Astrocyte (in vitro differentiated cells and primary cell): Measurements from ENCODE around the gene CARD9. TPM values are rescaled to one million over a fixed set of nuclear protein-coding genes. Genes with fewer than 3 reads are reported as not detected.

ENCODE experiments used
- DNase-seq: peaks from one replicate; pipeline ENCODE4 v3.0.0-alpha.2; 2010; ENCODE audit warnings: low read depth
- FAIRE-seq: peaks from 2 replicates; lab custom pipeline; 2011; peaks lifted over from hg19 to GRCh38; lab: Jason Lieb, UNC
- H2AFZ ChIP-seq: 2 replicates; pipeline ENCODE4 v1.6.0; 2012; ENCODE audit warnings: low read depth, low read length, inconsistent platforms
- H3K27ac ChIP-seq: 2 replicates; pipeline ENCODE4 v1.5.1; 2011; ENCODE audit warnings: low read depth, low read length, inconsistent platforms
- H3K27me3 ChIP-seq: 2 replicates; pipeline ENCODE4 v1.6.0; 2011; ENCODE audit warnings: low read length, inconsistent platforms; ENCODE audit not compliant: insufficient read depth
- H3K36me3 ChIP-seq: 2 replicates; pipeline ENCODE4 v1.5.1; 2011; ENCODE audit warnings: low read length, inconsistent platforms; ENCODE audit not compliant: insufficient read depth
- H3K4me1 ChIP-seq: 2 replicates; pipeline ENCODE4 v1.5.1; 2011; ENCODE audit warnings: low read length, inconsistent platforms; ENCODE audit not compliant: insufficient read depth
- H3K4me2 ChIP-seq: 2 replicates; pipeline ENCODE4 v1.6.0; 2012; ENCODE audit warnings: low read length, inconsistent platforms
- H3K4me3 ChIP-seq: 2 replicates; pipeline ENCODE4 v1.5.1; 2011; ENCODE audit warnings: low read depth, mild to moderate bottlenecking, low read length, inconsistent platforms; ENCODE audit not compliant: insufficient read depth
- H3K79me2 ChIP-seq: 2 replicates; pipeline ENCODE4 v1.6.0; 2012; ENCODE audit warnings: mild to moderate bottlenecking, low read length, inconsistent platforms; ENCODE audit not compliant: insufficient read depth
- H3K9ac ChIP-seq: 2 replicates; pipeline ENCODE4 v1.6.0; 2012; ENCODE audit warnings: mild to moderate bottlenecking, low read length, inconsistent platforms
- H3K9me3 ChIP-seq: 2 replicates; pipeline ENCODE4 v1.5.1; 2012; ENCODE audit warnings: low read depth, mild to moderate bottlenecking, low read length, inconsistent platforms; ENCODE audit not compliant: insufficient read depth
- H4K20me1 ChIP-seq: 2 replicates; pipeline ENCODE4 v1.6.0; 2012; ENCODE audit warnings: low read length, inconsistent platforms; ENCODE audit not compliant: insufficient read depth
- H3K27ac Mint-ChIP-seq: one replicate; pipeline ENCODE4 v1.8.0; 2021; ENCODE audit warnings: mild to moderate bottlenecking, mixed read lengths; ENCODE audit not compliant: unreplicated experiment
- H3K27me3 Mint-ChIP-seq: one replicate; pipeline ENCODE4 v1.8.0; 2021; ENCODE audit warnings: low read depth, mixed read lengths; ENCODE audit not compliant: unreplicated experiment
- H3K36me3 Mint-ChIP-seq: one replicate; pipeline ENCODE4 v1.8.0; 2021; ENCODE audit warnings: low read depth, mixed read lengths; ENCODE audit not compliant: unreplicated experiment
- H3K4me1 Mint-ChIP-seq: one replicate; pipeline ENCODE4 v1.8.0; 2021; ENCODE audit warnings: low read depth, mixed read lengths; ENCODE audit not compliant: unreplicated experiment
- H3K4me3 Mint-ChIP-seq: one replicate; pipeline ENCODE4 v1.8.0; 2021; ENCODE audit warnings: mild to moderate bottlenecking, moderate library complexity, mixed read lengths; ENCODE audit not compliant: unreplicated experiment
- H3K9me3 Mint-ChIP-seq: one replicate; pipeline ENCODE4 v1.8.0; 2021; ENCODE audit warnings: mild to moderate bottlenecking, mixed read lengths; ENCODE audit not compliant: unreplicated experiment
- EZH2 ChIP-seq: IDR thresholded peaks from 2 replicates; pipeline ENCODE4 v1.6.1; 2012; ENCODE audit warnings: mild to moderate bottlenecking, low read length, inconsistent platforms; ENCODE audit not compliant: insufficient read depth
- total RNA-seq: library from RNA; stranded (reverse); gene quantifications from 2 replicates; pipeline ENCODE4 v1.2.1, GENCODE V29; 2021
- TF ChIP-seq, protein P1 (sequence below): IDR thresholded peaks from 2 replicates; pipeline ENCODE4 v1.5.1; 2011; ENCODE audit warnings: low read depth, mild to moderate bottlenecking, inconsistent platforms, low read length, moderate library complexity; ENCODE audit not compliant: insufficient read depth

CARD9 gene
- total RNA-seq, 1 donor from 2014 or later = 4.2 TPM

DNA sequence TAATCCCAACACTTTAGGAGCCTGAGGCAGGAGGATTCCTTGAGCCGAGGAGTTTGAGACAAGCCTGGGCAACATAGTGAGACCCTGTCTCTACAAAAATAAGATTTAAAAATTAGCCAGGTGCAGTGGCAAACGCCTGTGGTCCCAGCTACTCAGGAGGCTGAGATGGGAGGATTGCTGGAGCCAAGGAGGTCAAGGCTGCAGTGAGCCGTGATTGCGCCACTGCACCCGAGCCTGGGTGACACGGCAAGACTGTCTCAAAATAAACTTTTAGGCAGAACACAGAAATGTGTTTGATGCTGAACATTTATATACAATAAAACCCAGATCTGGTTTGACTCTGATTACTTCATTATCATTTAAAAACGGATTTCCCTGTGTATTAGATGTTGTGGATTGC, 32.0 kb upstream of the CARD9 start:
- peaks cover 2% of the 10 kb centered on the region for H3K36me3 ChIP-seq
- H2AFZ ChIP-seq = no peak overlapping the region
- Mint-ChIP-seq H3K4me3 (no peak overlapping the region), H3K36me3 (peaks cover 6% of the 10 kb centered on the region), H3K9me3 (peaks cover 2% of the 10 kb centered on the region), H3K4me1 (peaks cover 16% of the 10 kb centered on the region), H3K27me3 (no peaks in the 10 kb centered on the region), H3K27ac (no peak overlapping the region)
- no peak for TF ChIP-seq EZH2
- TF ChIP-seq, protein P1, sequence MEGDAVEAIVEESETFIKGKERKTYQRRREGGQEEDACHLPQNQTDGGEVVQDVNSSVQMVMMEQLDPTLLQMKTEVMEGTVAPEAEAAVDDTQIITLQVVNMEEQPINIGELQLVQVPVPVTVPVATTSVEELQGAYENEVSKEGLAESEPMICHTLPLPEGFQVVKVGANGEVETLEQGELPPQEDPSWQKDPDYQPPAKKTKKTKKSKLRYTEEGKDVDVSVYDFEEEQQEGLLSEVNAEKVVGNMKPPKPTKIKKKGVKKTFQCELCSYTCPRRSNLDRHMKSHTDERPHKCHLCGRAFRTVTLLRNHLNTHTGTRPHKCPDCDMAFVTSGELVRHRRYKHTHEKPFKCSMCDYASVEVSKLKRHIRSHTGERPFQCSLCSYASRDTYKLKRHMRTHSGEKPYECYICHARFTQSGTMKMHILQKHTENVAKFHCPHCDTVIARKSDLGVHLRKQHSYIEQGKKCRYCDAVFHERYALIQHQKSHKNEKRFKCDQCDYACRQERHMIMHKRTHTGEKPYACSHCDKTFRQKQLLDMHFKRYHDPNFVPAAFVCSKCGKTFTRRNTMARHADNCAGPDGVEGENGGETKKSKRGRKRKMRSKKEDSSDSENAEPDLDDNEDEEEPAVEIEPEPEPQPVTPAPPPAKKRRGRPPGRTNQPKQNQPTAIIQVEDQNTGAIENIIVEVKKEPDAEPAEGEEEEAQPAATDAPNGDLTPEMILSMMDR = no peak
- FAIRE-seq (no peak), DNase-seq (no peak)
- H3K4me3 ChIP-seq = no peak overlapping the region
- peaks cover 11% of the 10 kb centered on the region for H3K4me1 ChIP-seq
- H3K9me3 ChIP-seq = no peaks in the 10 kb centered on the region
- H3K27me3 ChIP-seq = no peaks in the 10 kb centered on the region
- H4K20me1 ChIP-seq = peaks cover 29% of the 10 kb centered on the region
- H3K79me2 ChIP-seq = peaks cover 32% of the 10 kb centered on the region
- H3K9ac ChIP-seq = no peak overlapping the region
- no peak overlapping the region for H3K27ac ChIP-seq
- H3K4me2 ChIP-seq = no peak overlapping the region

DNA sequence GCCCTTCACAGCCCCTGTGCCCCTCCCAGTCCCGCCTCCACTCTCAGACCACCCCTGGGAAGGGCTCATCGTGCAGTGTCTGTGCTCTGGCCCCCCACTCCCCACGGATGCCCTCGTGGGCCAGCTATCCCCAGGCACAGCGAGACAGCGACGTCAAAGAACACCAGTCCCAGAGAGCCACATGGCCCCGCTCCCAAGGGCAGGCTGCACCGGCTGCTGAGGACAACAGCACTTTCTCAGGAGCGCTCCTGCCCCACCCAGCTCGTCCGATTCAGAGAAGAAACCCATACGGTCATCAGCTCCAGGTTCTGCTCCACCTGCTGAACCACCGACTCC, 31.3 kb upstream of the CARD9 start:
- Histone ChIP-seq H2AFZ (no peak overlapping the region), H3K9me3 (no peaks in the 10 kb centered on the region), H3K4me1 (peaks cover 13% of the 10 kb centered on the region), H3K9ac (no peak overlapping the region), H4K20me1 (peaks cover 29% of the 10 kb centered on the region), H3K36me3 (peaks cover 2% of the 10 kb centered on the region), H3K27me3 (no peaks in the 10 kb centered on the region), H3K27ac (no peak overlapping the region), H3K4me2 (no peak overlapping the region), H3K79me2 (peaks cover 29% of the 10 kb centered on the region), H3K4me3 (no peak overlapping the region)
- no peaks in the 10 kb centered on the region for H3K27me3 Mint-ChIP-seq
- peaks cover 2% of the 10 kb centered on the region for H3K9me3 Mint-ChIP-seq
- H3K36me3 Mint-ChIP-seq = peaks cover 6% of the 10 kb centered on the region
- DNase-seq = no peak
- peaks cover 16% of the 10 kb centered on the region for H3K4me1 Mint-ChIP-seq
- H3K4me3 Mint-ChIP-seq = no peak overlapping the region
- TF ChIP-seq EZH2 = no peak
- TF ChIP-seq, protein P1 = no peak
- H3K27ac Mint-ChIP-seq = no peak overlapping the region
- no peak for FAIRE-seq

DNA sequence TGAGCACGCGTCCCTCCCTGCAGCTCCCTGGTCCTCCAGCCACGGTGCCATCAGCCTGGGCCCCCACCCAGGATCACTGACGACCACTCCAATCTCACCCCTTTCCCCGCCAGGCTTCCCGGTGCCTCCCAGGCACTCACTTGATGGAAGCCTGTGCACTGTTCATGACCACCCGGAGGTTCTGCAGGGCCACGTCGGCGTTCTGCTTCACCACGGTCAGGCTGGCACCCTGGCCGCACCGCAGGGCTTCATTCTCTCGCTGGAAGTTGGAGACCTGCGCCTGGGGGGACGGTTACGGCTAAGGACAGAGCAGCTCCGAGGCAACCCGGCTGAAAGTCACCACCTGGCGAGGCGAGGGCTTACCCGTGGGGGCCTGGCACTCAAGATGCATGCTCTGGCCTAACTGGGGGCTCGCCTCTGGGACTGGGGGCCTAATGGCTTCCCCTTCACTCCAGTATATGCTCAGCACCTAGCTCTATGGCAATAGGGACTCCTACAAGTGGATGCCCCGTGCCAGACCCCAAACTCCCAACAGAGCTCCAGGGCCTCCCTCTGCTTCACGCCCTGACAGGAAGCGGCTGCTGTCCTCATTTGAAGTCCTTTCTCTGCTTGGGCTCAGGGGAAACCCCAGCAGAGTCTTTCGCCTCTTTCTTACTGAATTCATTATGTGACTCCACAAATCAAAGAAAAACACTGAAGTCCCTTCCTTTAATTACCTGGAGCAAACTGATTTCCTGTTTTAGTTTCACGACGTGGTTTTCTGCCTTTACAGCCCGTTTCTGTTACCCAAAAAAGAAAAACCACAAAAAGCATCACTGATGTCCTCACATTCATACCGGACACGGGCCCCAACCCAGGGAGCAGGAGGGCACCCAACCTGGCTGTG, 30.7 kb upstream of the CARD9 start:
- DNase-seq (no peak), FAIRE-seq (no peak)
- TF ChIP-seq, protein P1 = no peak
- no peak for TF ChIP-seq EZH2
- Mint-ChIP-seq H3K9me3 (no peaks in the 10 kb centered on the region), H3K36me3 (peaks cover 6% of the 10 kb centered on the region), H3K27ac (no peak overlapping the region), H3K4me1 (peaks cover 11% of the 10 kb centered on the region), H3K27me3 (no peaks in the 10 kb centered on the region), H3K4me3 (no peak overlapping the region)
- Histone ChIP-seq H3K27me3 (no peaks in the 10 kb centered on the region), H3K4me2 (no peak overlapping the region), H3K79me2 (peaks cover 30% of the 10 kb centered on the region), H2AFZ (no peak overlapping the region), H3K9me3 (no peaks in the 10 kb centered on the region), H4K20me1 (peaks cover 27% of the 10 kb centered on the region), H3K27ac (no peak overlapping the region), H3K4me3 (no peak overlapping the region), H3K36me3 (peaks cover 2% of the 10 kb centered on the region), H3K4me1 (peaks cover 8% of the 10 kb centered on the region), H3K9ac (no peak overlapping the region)
